GM18517 (cell line): ENCODE data around the gene ARID1B.
"Not testable (repeated sequence)": the region's sequence is repeated elsewhere in the genome, so short reads cannot be mapped to it uniquely, and the experiment has no call there.

Experiments used
- ATAC-seq: cut with Tn5 transposase; IDR thresholded peaks from one replicate; pipeline ENCODE4 v1.9.1; 2021; ENCODE audit warnings: mild to moderate bottlenecking, moderate library complexity; ENCODE audit not compliant: unreplicated experiment

Gene ARID1B

DNA sequence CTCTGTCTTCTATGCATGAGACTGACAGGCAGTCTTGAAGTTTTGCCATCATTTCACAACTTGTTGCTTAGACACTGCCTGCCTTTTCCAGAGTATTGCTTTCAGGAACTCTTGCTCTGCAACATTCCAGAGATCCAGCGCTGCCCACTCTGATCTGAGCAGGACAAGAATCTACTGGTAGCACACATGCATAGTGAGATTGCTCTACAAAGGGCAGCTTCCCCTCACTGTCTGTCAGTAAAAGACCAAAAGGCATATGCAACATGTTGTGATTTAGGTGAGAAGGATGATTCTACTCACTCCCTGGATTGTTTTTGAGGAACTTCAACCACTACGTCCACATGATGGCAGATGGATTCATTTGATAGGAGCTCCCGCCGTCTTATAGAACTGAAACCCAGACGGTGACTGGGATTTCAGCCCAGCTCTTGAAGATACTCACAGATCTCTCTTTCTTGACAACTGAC lies 259.1 kb downstream of the ARID1B start:
- ATAC-seq = no peak

DNA sequence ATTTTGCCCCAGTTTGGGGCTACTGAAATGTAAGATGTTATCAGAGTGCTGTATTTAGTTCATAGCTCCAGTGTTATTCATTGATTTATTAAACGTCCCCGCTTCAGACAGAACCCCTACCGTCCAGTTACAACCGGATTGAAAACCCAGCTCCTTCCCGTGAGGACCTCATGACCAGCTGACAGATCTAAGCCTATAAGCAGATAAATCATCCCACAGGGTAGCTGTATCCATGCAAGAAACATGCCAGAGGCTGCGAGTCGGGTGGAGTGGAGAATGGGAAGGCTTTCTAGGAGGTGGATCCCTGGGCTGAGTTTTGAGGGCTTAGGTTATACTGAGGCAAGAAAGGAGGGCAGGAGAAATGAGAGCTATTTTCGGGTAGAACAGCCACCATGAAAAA lies 260.0 kb downstream of the ARID1B start:
- no peak for ATAC-seq

- ATAC-seq = no peak
These were observed 261.4 kb downstream of the ARID1B start for GRCh38 chr6:157038610-157039009.

DNA sequence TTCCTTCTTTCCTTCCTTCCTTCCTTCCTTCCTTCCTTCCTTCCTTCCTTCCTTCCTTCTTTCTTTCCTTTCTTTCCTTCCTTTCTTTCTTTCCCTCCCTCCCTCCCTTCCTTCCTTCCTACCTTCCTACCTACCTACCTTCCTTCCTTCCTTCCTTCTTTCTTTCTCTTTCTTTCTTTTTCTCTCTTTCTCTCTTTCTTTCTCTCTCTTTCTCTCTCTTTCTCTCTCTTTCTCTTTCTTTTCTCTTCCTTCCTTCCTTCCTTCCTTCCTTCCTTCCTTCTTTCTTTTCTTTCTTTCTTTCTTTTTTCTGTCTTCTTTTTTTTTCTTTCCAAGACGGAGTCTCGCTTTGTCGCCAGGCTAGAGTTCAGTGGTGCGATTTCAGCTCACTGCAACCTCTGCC lies 262.5 kb downstream of the ARID1B start:
- not testable (repeated sequence) for ATAC-seq

GRCh38 chr6:157040191-157040590 lies 263.0 kb downstream of the ARID1B start:
- no peak for ATAC-seq

DNA sequence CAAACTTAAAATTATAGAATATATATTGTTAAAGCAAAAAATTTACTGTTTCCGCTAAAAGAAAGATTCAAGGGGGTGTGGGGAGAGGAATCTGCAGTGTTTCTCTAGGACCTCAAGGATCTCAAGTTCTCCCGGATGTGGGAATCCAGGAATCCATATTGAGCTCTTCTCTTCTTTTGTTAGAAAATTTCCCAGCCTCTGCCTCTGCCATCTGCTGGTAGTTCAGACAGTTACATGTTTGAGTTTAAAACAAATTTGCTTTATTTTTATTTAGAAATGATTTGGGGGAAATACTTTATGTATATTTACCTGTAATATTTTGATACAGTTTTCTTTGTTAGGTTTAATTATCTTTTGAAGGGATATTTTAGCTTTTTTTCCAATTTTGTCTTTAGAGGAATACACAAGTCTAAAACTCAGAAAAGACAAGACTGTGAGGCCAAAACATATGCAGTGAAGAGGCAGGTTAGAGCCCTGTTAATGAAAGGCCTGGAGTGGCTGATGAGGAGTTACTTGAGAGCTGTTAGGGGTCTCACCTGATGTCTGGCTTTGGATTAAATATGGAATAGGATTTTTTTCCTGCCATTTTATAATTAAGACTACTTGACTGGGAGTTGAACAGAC lies 268.8 kb downstream of the ARID1B start:
- no peak for ATAC-seq

DNA sequence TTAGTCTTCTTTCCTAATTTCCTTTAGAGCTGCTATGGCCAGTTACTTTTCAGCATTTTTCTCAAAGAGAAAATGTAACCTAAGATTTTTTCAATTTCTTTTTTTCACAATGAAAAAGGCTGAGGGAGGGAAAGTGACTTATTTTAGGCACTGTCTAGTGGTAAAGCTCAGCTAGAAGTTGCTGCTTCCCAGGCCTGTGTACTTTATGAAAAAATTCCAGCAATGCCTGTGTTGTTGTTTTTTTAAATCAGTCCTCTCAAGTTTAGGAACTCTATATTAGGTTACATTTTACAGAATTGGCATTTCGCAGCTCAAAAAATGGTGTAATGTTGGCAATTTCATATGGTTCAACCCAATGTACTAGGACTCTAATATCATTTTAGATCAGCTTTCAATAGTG lies 269.6 kb downstream of the ARID1B start:
- ATAC-seq = no peak

DNA sequence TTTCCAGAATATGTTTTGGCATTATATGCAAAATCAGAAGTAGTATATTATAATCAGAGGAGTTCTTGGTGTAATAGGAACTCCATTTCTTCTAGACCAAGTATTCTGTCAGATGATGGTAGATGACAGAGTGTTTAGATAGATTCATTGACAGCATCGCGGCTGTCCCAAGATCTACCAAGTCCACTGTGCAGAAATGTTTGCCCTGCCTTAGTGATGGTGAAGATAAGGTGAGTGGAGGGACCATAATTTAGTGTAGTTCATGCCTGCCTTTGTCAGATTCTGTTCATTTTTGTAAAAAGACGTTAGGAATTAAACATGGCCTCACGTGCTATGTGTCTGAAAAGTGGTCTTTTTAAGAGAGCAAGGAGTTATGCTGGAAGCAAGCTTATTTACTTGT lies 270.1 kb downstream of the ARID1B start:
- ATAC-seq = no peak

GRCh38 chr6:157047951-157048350 lies 270.8 kb downstream of the ARID1B start:
- ATAC-seq = no peak

DNA sequence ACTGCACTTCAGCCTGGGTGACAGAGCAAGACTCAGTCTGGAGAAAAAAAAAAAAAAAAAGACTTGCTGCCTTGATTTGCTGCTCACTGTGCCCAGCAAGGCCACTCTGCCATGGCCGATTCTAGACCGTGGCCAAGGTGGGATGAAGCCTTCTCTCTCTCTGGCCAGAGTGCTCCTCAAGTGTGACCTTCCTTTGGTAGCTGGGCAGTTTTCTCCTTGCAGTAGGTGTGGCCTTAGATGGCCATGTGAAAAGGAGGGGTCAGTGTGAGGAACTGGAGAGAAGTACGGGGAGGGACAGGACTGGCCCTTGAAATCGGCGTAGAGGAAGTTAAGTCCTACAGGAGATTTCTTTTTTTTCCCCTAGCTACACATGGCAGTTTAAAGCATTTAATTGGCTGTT lies 272.0 kb downstream of the ARID1B start:
- no peak for ATAC-seq

DNA sequence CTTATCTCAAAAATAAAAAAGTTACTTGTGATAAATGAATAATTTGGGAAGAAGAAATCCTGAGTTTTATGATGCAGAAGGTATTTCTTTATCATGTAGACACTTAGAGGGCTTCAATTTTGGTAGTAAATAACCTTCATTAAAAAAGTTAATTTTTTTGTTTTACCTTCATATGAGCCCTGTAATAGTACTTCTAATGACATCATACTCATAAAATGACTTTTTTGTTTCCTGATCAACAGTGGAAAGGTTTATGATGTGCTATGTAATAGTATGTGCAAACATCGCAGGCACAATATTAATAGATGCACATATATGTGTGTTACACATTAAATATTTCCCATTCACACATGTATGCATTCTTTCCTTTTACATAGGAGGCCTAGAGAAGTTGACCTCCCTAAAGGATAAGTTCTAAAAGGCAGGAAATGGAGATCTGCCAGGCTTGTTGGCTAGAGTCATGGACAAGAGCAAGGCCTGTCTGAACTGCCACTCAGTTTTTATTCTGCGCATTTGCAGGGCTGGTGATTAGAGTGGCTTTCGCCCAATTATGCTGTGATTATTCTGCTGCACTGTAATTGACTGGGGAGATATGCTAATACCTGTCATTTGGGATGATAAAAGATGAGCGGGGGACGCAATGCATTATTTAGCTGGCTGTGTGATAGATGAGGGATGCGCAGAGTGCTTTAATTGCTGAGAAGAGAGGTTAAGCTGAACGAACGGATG lies 273.5 kb downstream of the ARID1B start:
- no peak for ATAC-seq

DNA sequence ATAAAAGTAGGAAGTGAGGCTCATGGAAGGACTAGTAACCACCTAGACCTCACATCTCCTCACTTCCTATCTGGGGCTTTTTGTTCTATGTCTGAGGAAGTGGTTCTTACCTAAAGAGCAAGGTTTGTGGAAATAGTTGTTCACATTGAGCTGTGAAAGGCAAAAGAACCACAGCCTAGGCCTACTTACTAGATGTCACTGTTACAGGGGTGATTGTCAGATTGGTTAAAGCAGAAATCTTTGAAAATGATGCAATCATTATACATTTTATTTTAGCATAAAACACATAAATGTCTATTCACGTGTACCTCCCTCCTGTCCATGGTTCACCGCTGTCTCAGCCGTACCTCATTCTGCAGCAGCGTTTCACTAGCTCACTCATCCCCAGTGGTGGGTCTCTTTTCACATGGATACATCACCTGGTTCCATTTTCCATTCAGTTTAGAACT lies 277.4 kb downstream of the ARID1B start:
- no peak for ATAC-seq

DNA sequence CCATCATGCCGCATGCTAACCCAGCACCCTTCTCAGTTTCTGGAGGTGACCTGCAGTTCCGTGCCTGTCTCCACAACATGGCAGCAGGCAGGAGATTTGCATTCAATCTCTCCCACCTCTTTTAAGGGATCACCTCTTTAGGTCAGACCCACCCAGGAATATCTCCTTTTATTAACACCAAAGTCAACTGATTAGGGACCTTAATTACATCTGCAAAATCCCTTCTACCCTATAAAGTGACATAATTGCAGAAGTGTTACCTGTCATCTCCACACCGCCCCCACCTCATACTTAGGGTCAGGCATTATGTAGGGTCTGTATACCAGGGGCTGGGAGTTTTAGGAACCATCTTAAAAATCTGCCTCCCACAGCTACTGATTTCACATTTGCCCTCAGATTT lies 278.7 kb downstream of the ARID1B start:
- ATAC-seq = no peak

GRCh38 chr6:157056275-157056674 lies 279.1 kb downstream of the ARID1B start:
- no peak for ATAC-seq

DNA sequence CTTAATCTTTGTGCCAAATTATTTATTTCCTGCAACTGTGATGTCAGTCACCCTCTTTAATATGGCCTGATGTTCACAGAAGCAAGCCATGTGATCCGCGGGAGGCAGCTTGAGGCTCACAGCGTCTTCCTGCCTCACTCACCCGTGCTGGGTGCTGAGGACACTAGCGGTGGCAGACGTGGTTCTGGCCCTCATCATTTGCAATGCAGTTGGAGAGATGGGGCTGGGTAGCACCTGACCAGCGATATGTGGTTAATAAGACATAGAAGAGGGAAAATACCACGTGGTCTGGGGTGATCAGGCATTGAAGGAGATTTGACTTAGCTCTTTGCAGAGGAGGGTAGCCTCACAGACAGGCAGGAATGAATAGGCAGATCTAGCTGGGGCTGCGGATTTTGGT lies 281.4 kb downstream of the ARID1B start:
- no peak for ATAC-seq

- ATAC-seq = no peak
These were observed 282.6 kb downstream of the ARID1B start for GRCh38 chr6:157059781-157060180.

DNA sequence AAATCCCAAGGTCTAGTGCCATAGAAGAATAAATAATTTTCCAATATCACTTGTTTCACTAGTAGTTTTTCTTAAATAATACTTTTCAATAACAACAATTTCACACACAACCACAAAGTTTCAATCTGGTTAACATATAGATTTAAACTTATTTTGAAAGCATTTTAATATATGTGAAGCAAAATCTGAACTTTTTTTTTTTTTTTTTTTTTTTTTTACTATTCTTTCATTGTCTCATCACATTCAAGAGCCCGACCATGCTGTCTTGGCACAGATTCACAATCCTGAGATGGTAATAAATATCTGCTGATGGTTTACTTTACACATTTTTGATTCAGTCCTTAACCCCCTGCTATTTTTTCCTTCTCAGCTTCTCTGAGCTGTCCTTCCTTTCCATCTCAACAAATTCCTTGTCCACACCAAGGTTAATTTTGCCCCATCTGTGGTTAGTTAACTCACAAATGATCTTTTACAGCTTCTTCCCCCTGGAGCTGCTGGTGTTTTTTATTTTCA lies 283.3 kb downstream of the ARID1B start:
- ATAC-seq = no peak

- no peak for ATAC-seq
These were observed 284.8 kb downstream of the ARID1B start for GRCh38 chr6:157061770-157062594.

DNA sequence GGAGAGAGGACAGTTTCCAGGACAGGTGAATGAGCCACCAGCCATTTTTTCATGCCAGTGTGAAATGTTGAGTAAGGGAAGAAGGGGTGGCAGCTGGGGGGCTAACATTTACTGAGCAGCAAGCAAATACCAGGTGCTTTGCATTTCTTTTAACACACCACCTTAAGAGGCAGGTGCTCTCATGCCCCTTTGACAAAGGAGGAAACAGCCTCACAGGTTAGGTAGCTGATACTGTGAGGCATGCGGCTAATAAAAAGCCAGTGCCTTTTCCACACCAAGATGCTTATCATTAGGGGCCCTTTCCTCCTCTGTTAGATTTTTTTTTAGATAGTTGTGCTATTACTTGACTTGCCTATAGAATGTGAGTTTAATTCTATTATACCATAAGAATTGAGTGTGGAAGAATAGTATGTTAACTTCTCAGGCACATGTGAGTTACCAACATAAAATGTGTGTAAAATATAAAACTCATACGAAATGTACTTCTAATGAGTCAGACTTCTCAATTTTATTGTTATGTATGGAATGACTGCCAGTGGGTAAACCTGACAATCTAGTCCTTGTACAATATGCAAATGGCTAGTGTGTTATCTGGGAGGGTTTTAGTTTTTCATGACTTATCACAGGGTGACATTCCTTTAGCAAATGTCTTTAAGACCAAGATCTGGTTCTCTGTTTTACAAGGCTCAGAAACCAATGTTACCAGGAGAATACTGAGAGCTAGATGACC lies 286.2 kb downstream of the ARID1B start:
- no peak for ATAC-seq

DNA sequence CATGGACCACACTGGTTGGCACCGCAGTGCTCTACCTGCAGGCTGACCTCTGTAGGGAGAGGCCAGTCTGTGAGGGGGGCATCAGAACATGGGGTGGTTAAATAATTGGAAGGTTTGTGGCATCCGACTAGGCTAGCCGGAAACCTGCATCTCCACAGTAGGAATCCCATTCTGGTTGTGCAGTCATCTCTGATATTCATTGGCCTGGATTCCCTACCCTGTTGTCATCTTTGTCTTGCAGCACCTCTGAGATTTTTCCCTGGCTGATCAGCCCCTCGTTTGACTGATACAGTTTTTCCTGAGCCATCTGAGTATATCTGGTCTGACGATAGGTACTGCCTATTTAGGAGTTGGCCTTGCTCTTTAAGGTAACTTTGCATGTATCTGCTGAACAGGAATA lies 286.7 kb downstream of the ARID1B start:
- no peak for ATAC-seq

DNA sequence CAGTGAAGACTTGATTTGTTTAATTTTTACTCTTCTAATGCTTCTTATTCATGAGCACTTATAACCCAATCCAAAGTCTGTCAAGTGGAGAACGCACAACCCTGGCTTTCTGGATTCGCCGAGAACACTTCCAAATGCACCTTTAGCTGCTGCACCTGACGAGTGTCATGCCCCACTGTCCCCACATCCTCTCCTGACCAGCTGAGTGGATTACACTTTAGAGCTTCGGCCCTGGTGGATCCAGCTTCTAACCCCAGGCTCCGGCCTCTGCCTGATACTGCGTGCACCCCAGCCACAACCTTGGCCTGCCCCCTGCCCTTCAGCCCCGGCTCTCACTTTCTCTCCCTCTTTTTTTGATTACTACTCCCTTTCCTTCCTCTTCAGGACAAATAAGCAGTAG lies 287.3 kb downstream of the ARID1B start:
- no peak for ATAC-seq
